ENCODE results near the gene PNN.

- TF ChIP-seq CTCF (conservative IDR thresholded peaks at IDR 0.05; ENCODE audit: low read depth, low read length), result no peak
- no peak for TF ChIP-seq MAZ (IDR thresholded peaks at IDR 0.05; ENCODE audit: borderline replicate concordance, low read depth, low read length)
- no peak for TF ChIP-seq CHD1 (IDR thresholded peaks at IDR 0.05; ENCODE audit: low read depth, low read length)
- no peak for TF ChIP-seq POLR2A (IDR thresholded peaks at IDR 0.05; ENCODE audit: low read depth, low read length)
- no peak for TF ChIP-seq MAFK (IDR thresholded peaks at IDR 0.05; ENCODE audit: low read depth, low read length)
- no peak for TF ChIP-seq MXI1 (IDR thresholded peaks at IDR 0.05; ENCODE audit: borderline replicate concordance, low read depth, low read length)
Observed at GRCh38 chr14:39230416-39231035, 55.5 kb downstream of the PNN start.
